HG02852 (cell line): ENCODE results near the gene MTHFD2.
"Not testable (repeated sequence)": the region's sequence is repeated elsewhere in the genome, so short reads cannot be mapped to it uniquely, and the experiment has no call there.

ENCODE experiments used
- ATAC-seq: cut with Tn5 transposase; IDR thresholded peaks from one replicate; pipeline ENCODE4 v1.9.1; 2021; ENCODE audit warnings: mild to moderate bottlenecking, moderate library complexity; ENCODE audit not compliant: unreplicated experiment

MTHFD2 gene

GRCh38 chr2:74226648-74227213 is 28.3 kb downstream of the MTHFD2 start:
- no peak for ATAC-seq

- no peak for ATAC-seq
These were observed 29.2 kb downstream of the MTHFD2 start for GRCh38 chr2:74227646-74228045.

DNA sequence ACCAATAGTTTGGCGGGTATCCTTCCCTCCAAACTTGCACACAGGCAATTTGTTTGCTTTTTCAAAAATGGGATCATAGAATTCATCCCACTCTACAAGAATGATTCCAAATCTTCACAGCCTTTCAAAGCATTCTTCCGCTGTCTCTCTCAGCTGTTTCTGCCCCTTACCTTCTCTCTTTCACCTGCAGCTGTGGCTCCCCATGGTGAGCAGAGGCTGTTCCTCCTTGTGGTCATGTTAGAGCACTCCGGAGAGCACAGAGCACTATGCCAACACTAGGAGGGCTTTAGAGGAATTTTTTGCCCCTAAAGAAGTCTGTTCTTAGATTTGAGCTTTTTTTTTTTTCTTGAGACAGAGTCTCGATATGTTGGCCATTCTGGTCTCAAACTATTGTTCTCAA is 30.4 kb downstream of the MTHFD2 start:
- ATAC-seq = no peak

- ATAC-seq = not testable (repeated sequence)
These were observed 31.4 kb downstream of the MTHFD2 start for GRCh38 chr2:74229865-74230264.

DNA sequence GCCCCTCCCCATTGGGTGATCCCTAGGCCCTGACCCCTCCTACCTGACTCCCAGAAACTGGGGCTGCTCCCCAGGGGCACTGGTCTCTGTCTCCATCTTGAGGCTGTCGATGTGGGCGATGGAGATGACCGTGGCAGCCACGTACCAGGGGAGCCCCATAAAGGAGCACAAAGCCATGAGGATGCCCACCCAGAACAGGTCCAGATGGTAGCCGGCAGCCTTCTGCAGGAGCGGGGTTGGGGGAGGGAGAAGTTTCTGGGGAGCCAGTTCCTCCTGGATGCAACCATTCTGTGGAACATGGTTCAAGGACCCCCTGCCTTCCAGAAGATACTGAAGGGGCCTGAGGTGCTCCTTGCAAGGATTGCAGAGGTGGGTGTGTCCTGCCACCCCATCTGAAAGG is 34.0 kb downstream of the MTHFD2 start:
- ATAC-seq = no peak

DNA sequence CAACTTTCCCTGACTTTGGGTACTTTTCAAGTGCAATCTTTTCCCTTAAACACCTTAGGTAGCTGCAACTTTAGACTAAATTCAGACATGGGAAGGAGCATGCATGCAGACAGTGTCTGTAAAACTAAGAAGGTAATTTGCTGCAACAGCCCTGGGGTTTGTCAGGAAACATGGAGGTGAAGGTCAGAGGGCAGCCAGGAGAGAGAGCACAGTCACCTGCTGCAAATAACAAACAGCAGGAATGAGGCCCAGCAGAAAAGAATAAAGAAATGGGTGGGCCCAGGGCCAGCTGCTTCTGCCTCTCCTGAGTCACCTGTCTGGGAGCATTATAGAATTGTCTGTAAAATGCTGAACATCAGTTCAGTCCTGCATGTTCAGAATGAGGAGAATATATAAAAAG is 35.2 kb downstream of the MTHFD2 start:
- no peak for ATAC-seq

GRCh38 chr2:74235041-74235440 is 36.6 kb downstream of the MTHFD2 start:
- ATAC-seq = no peak

GRCh38 chr2:74238879-74239278 is 40.5 kb downstream of the MTHFD2 start:
- ATAC-seq = no peak

DNA sequence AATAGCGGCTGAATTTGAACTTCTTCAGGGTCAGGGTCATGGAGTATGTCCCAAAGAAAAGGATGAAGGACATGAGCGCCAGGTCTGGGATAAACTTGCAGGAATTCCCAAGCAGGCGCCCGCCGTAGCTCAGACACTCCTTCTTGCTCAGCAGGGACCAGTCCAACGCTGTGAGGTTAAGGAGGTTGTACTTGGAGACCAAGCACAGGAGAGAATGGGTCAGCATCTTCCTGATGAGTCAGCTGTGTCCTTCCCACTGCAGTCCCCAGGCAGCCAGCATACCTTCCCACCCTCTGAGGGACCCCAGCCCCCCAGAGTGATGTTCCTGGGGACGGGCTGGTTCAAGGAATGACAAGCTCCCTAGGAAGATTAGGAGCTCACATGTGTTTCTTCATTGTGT is 40.9 kb downstream of the MTHFD2 start:
- ATAC-seq = no peak

DNA sequence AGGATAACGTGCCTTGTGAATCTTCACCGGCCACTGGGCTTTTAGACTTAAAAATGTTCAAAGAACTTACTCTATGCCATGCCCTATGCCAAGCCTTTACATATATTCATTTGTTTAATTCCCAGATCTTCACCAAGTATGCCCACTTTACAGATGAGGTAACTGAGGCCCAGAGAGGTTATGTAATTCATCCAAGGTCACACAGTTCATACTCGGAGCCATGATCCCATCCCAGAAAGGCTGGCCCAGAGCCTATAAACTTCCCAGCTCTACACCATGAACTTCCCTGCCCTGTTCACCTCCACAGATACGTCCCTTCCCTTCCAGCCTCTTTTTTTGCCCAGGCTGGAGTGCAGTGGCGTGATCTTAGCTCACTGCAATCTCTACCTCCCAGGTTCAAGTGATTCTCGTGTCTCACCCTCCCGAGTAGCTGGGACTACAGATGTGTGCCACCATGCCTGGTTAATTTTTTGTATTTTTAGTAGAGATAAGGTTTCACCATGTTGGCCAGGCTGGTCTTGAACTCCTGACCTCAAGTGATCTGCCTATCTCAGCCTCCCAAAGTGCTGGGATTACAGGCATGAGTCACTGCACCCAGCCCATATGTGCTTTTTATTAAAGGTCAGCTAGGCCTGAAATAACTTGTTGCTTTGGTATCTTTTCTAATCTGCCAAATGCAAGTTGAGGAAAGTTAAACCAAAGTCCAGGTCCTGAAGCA is 44.1 kb downstream of the MTHFD2 start:
- no peak for ATAC-seq

DNA sequence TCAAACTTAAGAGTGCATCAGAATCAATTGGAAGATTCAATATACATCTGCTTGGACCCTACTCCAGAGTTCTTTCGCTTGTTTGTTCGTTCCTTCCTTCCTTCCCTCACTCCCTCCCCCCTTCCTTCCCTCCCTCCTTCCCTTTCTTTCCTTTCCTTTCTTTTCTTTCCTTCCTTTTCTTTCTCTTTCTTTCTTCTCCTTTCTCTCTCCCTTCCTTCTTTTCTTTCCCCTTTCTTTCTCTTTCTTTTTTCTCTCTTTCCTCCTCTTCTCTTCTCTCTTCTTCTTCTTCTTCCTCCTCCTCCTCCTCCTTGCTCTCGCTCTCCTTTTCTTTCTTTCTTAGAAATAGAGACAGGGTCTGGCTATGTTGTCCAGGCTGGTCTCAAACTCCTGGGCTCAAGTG is 45.9 kb downstream of the MTHFD2 start:
- no peak for ATAC-seq

GRCh38 chr2:74246496-74247195 is 48.2 kb downstream of the MTHFD2 start:
- ATAC-seq = no peak

DNA sequence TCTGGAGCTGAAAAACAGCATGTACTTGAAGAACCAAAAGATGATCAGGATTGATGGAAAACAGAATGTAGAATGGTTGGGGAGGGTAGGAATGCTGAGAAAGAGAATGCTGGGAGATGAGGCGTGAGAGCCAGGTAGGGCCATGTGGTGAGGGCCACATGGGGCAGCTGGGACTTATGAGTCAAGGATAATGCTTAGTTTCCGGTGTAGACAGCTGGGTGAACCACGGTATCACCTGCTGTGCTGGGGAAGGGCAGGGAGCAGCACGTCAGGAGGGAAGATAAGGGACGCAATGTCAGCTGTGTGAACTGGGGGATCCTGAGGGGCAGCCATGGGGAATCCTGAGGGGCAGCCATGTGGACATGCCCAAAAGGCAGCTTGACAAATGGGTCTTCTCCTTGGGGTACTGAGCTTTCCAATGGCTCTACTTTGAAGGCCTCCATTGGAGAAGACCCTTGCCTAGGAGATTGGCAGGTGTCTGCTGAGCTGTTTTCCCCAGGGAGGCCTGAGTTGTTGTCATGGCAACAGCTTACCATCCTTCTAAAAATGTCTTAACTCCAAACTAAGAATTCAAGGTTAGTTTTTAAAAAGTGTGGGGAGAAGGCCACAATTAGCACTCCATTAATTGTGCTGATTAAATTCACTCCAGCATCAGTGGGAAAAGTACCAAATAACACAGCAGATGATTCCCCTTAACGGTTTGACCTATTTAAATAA is 51.1 kb downstream of the MTHFD2 start:
- no peak for ATAC-seq

GRCh38 chr2:74250189-74250631 is 51.8 kb downstream of the MTHFD2 start:
- ATAC-seq = no peak

DNA sequence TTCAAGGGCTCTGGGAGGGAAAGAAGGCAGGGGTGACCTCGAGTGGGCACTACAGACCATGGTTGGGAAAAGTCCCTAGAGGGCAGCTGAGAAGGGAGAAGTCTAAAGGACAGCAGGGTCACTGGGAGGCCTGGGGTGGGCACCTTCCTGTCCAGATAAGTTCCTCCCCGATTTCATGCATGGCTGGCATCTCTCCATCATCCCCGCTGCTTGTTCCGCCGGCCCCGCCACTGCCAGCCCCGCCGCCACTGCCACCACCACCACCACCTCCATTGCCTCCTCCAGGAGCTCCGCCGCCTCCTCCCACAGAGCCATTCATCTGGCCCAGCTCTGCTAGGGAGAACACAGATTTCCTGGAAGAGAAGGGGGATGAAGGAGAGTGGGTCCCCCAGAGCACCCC is 53.6 kb downstream of the MTHFD2 start:
- ATAC-seq = no peak

DNA sequence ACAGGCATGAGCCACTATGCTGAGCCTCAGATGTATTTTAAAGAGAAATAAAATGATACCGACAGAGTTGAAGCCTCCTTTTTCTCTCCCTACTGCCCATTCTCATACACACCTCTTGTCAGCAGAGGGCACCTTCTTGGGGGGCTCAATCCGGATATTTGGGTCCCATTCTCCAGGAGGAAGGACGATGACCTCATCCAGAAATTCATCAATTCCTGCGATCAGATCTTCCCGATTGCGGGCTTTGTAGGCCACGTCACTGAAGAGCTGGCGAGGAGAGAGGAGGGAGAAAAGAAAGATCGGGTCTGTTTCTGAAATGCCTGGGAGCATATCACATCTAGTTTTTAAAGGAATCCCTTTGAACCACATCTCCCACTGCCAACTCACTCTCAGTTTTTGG is 54.4 kb downstream of the MTHFD2 start:
- ATAC-seq = no peak

DNA sequence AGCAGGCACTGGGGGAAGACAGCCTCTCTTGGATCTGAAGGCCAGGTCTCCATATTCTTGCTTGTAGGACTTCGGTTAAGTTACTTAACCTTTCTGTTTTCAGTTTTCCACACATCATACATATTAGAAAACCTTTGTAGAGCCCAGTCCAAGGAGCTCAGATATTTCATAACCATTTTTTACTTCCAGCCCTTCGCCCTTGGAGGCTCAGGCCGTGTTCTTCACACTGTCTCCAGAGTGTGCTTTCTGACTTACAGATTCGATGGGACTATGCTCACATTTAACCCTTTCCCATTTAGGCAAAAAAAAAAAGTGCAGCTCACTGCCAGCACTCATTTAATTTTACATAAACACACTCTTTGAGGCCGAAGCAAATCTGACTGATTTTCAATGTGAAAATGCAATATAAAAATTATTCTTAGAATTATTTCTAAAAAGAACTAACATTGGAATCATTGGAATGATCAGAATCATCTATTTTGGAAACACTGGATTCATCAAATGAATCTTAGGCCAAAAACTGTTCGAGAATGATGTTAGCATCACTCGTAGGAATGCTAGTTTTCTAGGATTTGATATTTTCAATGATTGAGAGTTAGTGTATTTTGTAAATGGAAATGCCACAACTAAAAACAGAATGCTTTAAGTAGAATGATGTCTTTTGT is 55.0 kb downstream of the MTHFD2 start:
- ATAC-seq = no peak

DNA sequence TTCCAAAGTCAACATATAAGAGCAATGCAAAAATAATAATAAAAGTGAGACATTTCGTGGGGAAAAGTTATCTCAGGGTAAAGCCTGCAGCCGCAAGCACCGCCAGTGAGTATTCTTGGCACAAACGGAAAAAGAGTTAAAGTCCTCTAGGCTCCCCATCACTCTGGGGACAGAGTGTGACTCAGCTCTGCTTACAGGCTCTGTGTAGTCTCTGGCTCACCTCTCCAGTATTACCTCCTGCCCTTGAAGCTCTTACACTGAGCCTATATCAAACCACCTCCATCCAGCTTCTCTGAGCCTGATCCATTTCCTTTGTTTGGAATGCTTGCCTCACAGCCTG is 55.5 kb downstream of the MTHFD2 start:
- ATAC-seq = no peak

- no peak for ATAC-seq
These were observed 57.3 kb downstream of the MTHFD2 start for GRCh38 chr2:74255660-74256213.

GRCh38 chr2:74259191-74259590 is 60.8 kb downstream of the MTHFD2 start:
- no peak for ATAC-seq

DNA sequence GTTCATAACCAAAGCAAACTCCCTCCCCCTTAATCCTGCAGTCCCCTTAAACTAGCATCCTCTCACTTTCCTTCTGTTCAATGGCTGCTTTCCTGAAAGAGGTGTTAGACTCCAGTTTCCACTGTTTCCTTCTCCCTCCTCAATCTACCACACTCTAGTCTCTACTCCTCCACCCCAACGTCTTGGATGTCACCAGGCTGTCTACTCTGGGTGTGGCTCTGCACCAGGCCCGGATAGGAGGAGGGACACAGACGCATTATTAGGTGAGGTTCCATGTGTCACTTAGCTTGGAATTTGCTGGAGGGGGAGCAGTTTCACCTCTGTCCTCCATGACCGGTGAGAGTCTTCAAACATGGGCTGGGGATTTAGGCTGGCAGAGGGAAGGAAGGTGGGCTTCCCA is 61.3 kb downstream of the MTHFD2 start:
- ATAC-seq = no peak
